ENCODE measurements around the gene NEK11. TPM values are rescaled to one million over a fixed set of nuclear protein-coding genes. Genes with fewer than 3 reads are reported as not detected.
"Not testable (repeated sequence)": the region's sequence is repeated elsewhere in the genome, so short reads cannot be mapped to it uniquely, and the experiment has no call there.

The NEK11 gene
- total RNA-seq, 1 donor = 10.4 TPM

- TF ChIP-seq, protein P1, sequence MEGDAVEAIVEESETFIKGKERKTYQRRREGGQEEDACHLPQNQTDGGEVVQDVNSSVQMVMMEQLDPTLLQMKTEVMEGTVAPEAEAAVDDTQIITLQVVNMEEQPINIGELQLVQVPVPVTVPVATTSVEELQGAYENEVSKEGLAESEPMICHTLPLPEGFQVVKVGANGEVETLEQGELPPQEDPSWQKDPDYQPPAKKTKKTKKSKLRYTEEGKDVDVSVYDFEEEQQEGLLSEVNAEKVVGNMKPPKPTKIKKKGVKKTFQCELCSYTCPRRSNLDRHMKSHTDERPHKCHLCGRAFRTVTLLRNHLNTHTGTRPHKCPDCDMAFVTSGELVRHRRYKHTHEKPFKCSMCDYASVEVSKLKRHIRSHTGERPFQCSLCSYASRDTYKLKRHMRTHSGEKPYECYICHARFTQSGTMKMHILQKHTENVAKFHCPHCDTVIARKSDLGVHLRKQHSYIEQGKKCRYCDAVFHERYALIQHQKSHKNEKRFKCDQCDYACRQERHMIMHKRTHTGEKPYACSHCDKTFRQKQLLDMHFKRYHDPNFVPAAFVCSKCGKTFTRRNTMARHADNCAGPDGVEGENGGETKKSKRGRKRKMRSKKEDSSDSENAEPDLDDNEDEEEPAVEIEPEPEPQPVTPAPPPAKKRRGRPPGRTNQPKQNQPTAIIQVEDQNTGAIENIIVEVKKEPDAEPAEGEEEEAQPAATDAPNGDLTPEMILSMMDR (IDR thresholded peaks at IDR 0.05; ENCODE audit: insufficient read depth, low read depth, low read length) = no peak
- H3K4me3 ChIP-seq (ENCODE audit: low read depth, low read length) = no peak overlapping the region
- DNase-seq (ENCODE audit: low read depth) = no peak
Measured at GRCh38 chr3:131329774-131330173, 303.1 kb downstream of the NEK11 start.

- not testable (repeated sequence) for DNase-seq (ENCODE audit: low read depth)
- H3K4me3 ChIP-seq (ENCODE audit: low read depth, low read length) = peak overlapping the region; percentile 41
Measured at GRCh38 chr3:131331456-131332085, 304.9 kb downstream of the NEK11 start.

- no peak overlapping the region for H3K4me3 ChIP-seq (ENCODE audit: low read depth, low read length)
- TF ChIP-seq, protein P1 (IDR thresholded peaks at IDR 0.05; ENCODE audit: insufficient read depth, low read depth, low read length) = no peak
- DNase-seq (ENCODE audit: low read depth) = no peak
Measured at GRCh38 chr3:131338948-131339640, 312.4 kb downstream of the NEK11 start.

GRCh38 chr3:131341761-131342160 is 315.1 kb downstream of the NEK11 start:
- DNase-seq (ENCODE audit: low read depth) = no peak
- TF ChIP-seq, protein P1 (IDR thresholded peaks at IDR 0.05; ENCODE audit: insufficient read depth, low read depth, low read length) = no peak
- H3K4me3 ChIP-seq (ENCODE audit: low read depth, low read length) = no peak overlapping the region

DNA sequence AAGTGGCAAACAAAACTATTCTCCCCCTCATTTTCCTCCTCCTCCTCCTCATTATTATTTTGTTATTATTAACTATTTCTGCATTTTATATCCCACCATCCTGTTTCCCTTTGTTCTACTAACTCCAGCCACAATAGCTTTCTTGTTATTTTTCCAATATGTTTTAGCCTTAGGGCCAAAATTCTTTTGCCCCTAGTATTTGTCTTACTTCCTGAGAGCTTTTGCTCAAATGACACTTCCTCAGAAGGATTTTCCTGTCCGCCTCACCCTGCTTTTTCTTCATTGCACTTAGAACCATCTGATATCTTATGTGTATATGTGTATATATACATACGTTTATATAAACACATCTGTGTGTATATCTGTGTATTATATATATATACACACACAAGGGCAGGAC is 322.2 kb downstream of the NEK11 start:
- TF ChIP-seq, protein P1 (IDR thresholded peaks at IDR 0.05; ENCODE audit: insufficient read depth, low read depth, low read length) = no peak
- no peak overlapping the region for H3K4me3 ChIP-seq (ENCODE audit: low read depth, low read length)
- DNase-seq (ENCODE audit: low read depth) = no peak

- no peak overlapping the region for H3K4me3 ChIP-seq (ENCODE audit: low read depth, low read length)
- TF ChIP-seq, protein P1 (IDR thresholded peaks at IDR 0.05; ENCODE audit: insufficient read depth, low read depth, low read length) = no peak
- no peak for DNase-seq (ENCODE audit: low read depth)
Measured at GRCh38 chr3:131349454-131349853, 322.8 kb downstream of the NEK11 start.

DNA sequence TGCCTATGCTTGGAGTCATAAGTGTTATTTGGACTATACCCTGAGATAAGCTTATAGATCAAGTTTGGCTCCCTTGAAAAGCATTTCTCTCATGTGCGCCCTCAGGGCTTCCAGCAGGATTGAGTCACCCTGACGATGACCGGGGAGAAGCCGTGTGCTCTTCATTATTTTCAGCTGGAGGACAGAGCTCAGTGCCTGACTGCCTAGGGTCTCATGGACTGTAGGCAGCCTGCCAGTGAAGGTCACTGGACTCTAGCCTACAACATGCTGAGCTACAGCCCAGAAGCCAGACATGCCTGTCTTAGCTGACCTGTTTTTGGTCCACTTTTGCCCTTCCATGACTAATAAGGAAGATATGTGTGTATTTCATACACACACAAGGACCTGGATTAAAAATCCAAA is 323.3 kb downstream of the NEK11 start:
- TF ChIP-seq, protein P1 (IDR thresholded peaks at IDR 0.05; ENCODE audit: insufficient read depth, low read depth, low read length) = no peak
- DNase-seq (ENCODE audit: low read depth) = peak; percentile 62
- H3K4me3 ChIP-seq (ENCODE audit: low read depth, low read length) = no peak overlapping the region
